WTC11 (cell line): ENCODE measurements around the gene NAALADL2.

ENCODE experiments used
- ATF3 ChIP-seq: sonication (generic); formaldehyde crosslinking; conservative IDR thresholded peaks from 2 replicates; pipeline ENCODE4 v1.8.1; 2022; ENCODE audit warnings: mild to moderate bottlenecking, missing genetic modification reagents
- FOXJ3 ChIP-seq: sonication (generic); formaldehyde crosslinking; IDR thresholded peaks from 2 replicates; pipeline ENCODE4 v1.9.0; 2021; ENCODE audit warnings: missing genetic modification reagents, mild to moderate bottlenecking, borderline replicate concordance
- ZSCAN18 ChIP-seq: fragments of 250-450 bp; sonication (Bioruptor Pico); IDR thresholded peaks from 2 replicates; pipeline ENCODE4 v2.1.2; 2022; ENCODE audit warnings: mild to moderate bottlenecking, moderate library complexity
- TF ChIP-seq, protein P1 (sequence below): fragments of 200-600 bp; IDR thresholded peaks from 2 replicates; pipeline ENCODE4 v1.8.0; 2022; ENCODE audit warnings: antibody characterized with exemption

- TF ChIP-seq, protein P1, sequence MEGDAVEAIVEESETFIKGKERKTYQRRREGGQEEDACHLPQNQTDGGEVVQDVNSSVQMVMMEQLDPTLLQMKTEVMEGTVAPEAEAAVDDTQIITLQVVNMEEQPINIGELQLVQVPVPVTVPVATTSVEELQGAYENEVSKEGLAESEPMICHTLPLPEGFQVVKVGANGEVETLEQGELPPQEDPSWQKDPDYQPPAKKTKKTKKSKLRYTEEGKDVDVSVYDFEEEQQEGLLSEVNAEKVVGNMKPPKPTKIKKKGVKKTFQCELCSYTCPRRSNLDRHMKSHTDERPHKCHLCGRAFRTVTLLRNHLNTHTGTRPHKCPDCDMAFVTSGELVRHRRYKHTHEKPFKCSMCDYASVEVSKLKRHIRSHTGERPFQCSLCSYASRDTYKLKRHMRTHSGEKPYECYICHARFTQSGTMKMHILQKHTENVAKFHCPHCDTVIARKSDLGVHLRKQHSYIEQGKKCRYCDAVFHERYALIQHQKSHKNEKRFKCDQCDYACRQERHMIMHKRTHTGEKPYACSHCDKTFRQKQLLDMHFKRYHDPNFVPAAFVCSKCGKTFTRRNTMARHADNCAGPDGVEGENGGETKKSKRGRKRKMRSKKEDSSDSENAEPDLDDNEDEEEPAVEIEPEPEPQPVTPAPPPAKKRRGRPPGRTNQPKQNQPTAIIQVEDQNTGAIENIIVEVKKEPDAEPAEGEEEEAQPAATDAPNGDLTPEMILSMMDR, result no peak
- TF ChIP-seq ZSCAN18, result no peak
- TF ChIP-seq FOXJ3 (CRISPR knock-in tag), result no peak
- TF ChIP-seq ATF3 (CRISPR knock-in tag), result no peak
Observed at GRCh38 chr3:175826759-175827158, 967.6 kb downstream of the NAALADL2 start.
